Measurements from ENCODE around the gene SLC22A7.

Gene SLC22A7

GRCh38 chr6:43254846-43255245, 43.2 kb upstream of the SLC22A7 start:
- TF ChIP-seq L3MBTL2 (conservative IDR thresholded peaks at IDR 0.05) (no peak), SP1 (IDR thresholded peaks at IDR 0.05) (no peak), ZNF384 (IDR thresholded peaks at IDR 0.05) (no peak), FOXK2 (IDR thresholded peaks at IDR 0.05) (no peak), FOXM1 (IDR thresholded peaks at IDR 0.05; ENCODE audit: borderline replicate concordance) (no peak)
- ChIA-PET CTCF (interaction anchor here (1.7 kb wide), 1 partner anchor 9 kb away, joined by 4 read pairs; no protein-coding TSS in a partner anchor), POLR2A (interaction anchor here (0.8 kb wide), 1 partner anchor 8 kb away, joined by 3 read pairs; no protein-coding TSS in a partner anchor)
- DNase-seq (ENCODE audit: extremely low spot score): no peak

DNA sequence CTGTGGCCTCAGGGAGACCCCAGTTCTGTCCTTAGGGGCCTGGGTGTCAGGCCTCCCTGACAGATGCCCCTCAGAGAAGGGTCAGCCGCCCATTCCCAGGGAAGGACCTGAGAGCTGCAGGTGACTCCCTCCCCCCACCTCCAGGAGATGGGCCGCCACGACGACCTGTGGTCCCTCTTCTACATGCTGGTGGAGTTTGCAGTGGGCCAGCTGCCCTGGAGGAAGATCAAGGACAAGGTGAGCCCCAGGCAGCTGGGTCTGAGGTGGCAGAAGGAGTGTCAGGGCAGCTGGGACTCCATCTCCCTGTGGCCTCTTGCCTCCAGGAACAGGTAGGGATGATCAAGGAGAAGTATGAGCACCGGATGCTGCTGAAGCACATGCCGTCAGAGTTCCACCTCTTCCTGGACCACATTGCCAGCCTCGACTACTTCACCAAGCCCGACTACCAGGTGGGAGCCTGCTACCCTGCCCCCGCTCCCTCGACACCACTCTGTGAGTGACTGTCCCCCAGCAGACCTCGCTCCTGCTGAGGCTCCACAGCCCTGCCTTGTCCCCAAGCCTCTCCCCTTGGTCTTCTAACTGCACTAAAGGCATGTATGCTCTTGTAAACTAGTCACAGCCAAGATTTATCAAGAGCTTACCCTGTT, 42.5 kb upstream of the SLC22A7 start:
- no peak for DNase-seq (ENCODE audit: extremely low spot score)
- no peak for TF ChIP-seq BHLHE40 (IDR thresholded peaks at IDR 0.05; ENCODE audit: borderline replicate concordance)
- TF ChIP-seq SUZ12 (IDR thresholded peaks at IDR 0.05): no peak
- TF ChIP-seq LEF1 (IDR thresholded peaks at IDR 0.05; ENCODE audit: borderline replicate concordance): no peak
- TF ChIP-seq SP1 (IDR thresholded peaks at IDR 0.05): no peak
- TF ChIP-seq HDGF (IDR thresholded peaks at IDR 0.05; ENCODE audit: borderline replicate concordance): no peak
- TF ChIP-seq FOXK2 (IDR thresholded peaks at IDR 0.05): no peak
- ChIA-PET POLR2A (interaction anchor here (0.6 to 1.4 kb wide), 3 partner anchors 9 to 73 kb away, joined by 3 to 7 read pairs (median 3); no protein-coding TSS in a partner anchor), CTCF (no interaction called here)

- ChIA-PET CTCF (interaction anchor here (0.7 kb wide), 1 partner anchor 15 kb away, joined by 3 read pairs; no protein-coding TSS in a partner anchor), POLR2A (interaction anchor here (1.4 kb wide), 1 partner anchor 10 kb away, joined by 7 read pairs; no protein-coding TSS in a partner anchor)
- TF ChIP-seq ZNF384 (IDR thresholded peaks at IDR 0.05): no peak
- no peak for TF ChIP-seq SUZ12 (IDR thresholded peaks at IDR 0.05)
- no peak for TF ChIP-seq BHLHE40 (IDR thresholded peaks at IDR 0.05; ENCODE audit: borderline replicate concordance)
- no peak for DNase-seq (ENCODE audit: extremely low spot score)
Observed at GRCh38 chr6:43256670-43257366, 41.2 kb upstream of the SLC22A7 start.

DNA sequence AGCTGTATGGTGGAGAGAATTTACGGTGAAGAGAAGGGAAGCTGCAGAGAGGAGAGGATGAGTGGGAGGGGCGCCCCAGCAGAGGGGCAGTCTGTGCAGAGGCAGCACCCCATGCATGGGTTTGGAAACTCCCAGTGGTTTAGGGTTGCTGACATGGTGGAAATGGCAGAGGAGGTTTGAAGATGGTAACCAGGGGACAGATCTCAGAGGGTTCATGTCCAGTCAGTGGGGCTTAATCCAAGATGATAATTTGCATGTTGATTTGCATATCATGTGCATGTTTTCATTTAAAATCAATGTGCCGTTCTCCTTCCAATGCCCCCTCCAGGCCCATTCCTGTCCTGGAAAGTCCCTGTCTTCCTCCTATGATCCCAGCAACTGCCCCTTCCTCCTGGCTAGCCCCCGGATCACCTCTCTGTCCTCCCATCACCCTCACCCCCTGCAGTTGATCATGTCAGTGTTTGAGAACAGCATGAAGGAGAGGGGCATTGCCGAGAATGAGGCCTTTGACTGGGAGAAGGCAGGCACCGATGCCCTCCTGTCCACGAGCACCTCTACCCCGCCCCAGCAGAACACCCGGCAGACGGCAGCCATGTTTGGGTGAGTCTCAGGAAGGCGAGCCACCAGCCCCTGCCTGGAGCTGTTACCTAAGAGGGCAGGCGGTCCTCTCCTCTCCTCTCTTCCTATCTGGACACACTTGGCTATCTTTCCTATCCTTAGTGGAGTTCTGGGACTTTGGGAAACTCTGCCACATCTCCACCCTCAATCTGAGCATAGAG, 40.5 kb upstream of the SLC22A7 start:
- ChIA-PET POLR2A (interaction anchor here (1.0 kb wide), 1 partner anchor 112 kb away, joined by 3 read pairs; the partner anchor contains the start of gene ZNF318), CTCF (no interaction called here)
- TF ChIP-seq SUZ12 (IDR thresholded peaks at IDR 0.05): no peak
- no peak for TF ChIP-seq FOXM1 (IDR thresholded peaks at IDR 0.05; ENCODE audit: borderline replicate concordance)
- TF ChIP-seq SP1 (IDR thresholded peaks at IDR 0.05): no peak
- TF ChIP-seq ZNF384 (IDR thresholded peaks at IDR 0.05): no peak
- no peak for TF ChIP-seq ARNT (IDR thresholded peaks at IDR 0.05)
- no peak for TF ChIP-seq FOXA1 (IDR thresholded peaks at IDR 0.05)
- no peak for TF ChIP-seq LEF1 (IDR thresholded peaks at IDR 0.05; ENCODE audit: borderline replicate concordance)
- TF ChIP-seq, protein P1, sequence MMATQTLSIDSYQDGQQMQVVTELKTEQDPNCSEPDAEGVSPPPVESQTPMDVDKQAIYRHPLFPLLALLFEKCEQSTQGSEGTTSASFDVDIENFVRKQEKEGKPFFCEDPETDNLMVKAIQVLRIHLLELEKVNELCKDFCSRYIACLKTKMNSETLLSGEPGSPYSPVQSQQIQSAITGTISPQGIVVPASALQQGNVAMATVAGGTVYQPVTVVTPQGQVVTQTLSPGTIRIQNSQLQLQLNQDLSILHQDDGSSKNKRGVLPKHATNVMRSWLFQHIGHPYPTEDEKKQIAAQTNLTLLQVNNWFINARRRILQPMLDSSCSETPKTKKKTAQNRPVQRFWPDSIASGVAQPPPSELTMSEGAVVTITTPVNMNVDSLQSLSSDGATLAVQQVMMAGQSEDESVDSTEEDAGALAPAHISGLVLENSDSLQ (IDR thresholded peaks at IDR 0.05): no peak
- TF ChIP-seq NFRKB (IDR thresholded peaks at IDR 0.05): no peak
- no peak for TF ChIP-seq BHLHE40 (IDR thresholded peaks at IDR 0.05; ENCODE audit: borderline replicate concordance)
- TF ChIP-seq L3MBTL2 (conservative IDR thresholded peaks at IDR 0.05): no peak
- no peak for TF ChIP-seq FOXK2 (IDR thresholded peaks at IDR 0.05)
- no peak for TF ChIP-seq CTBP1 (IDR thresholded peaks at IDR 0.05; ENCODE audit: borderline replicate concordance)
- DNase-seq (ENCODE audit: extremely low spot score): no peak

DNA sequence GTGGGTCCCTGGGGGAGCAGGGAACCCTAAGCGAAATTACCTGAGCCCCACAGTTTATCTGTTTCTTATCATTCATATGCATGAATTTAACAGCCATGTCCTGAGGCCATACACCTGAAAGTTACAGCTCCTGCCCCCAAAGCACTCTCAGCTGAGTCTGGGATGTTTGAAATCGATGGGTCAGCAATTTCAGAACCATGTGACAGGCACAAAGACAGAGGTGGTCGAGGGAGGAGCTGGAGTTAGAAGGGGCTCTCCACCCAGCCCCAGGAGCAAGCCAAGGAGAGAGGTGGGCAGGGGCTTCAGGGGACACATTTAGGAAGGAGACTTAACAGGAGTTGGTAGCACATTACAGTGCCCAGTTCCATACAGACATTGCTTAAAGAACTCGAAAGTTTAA, 39.9 kb upstream of the SLC22A7 start:
- TF ChIP-seq CTBP1 (IDR thresholded peaks at IDR 0.05; ENCODE audit: borderline replicate concordance) (no peak), TARDBP (IDR thresholded peaks at IDR 0.05) (no peak), SUZ12 (IDR thresholded peaks at IDR 0.05) (no peak), ELF4 (IDR thresholded peaks at IDR 0.05) (no peak), NFRKB (IDR thresholded peaks at IDR 0.05) (no peak), HDGF (IDR thresholded peaks at IDR 0.05; ENCODE audit: borderline replicate concordance) (no peak), ARNT (IDR thresholded peaks at IDR 0.05) (no peak), BHLHE40 (IDR thresholded peaks at IDR 0.05; ENCODE audit: borderline replicate concordance) (no peak), FOXM1 (IDR thresholded peaks at IDR 0.05; ENCODE audit: borderline replicate concordance) (no peak), ZNF384 (IDR thresholded peaks at IDR 0.05) (no peak), LEF1 (IDR thresholded peaks at IDR 0.05; ENCODE audit: borderline replicate concordance) (no peak), FOXA1 (IDR thresholded peaks at IDR 0.05) (no peak), FOXK2 (IDR thresholded peaks at IDR 0.05) (no peak), SP1 (IDR thresholded peaks at IDR 0.05) (no peak), L3MBTL2 (conservative IDR thresholded peaks at IDR 0.05) (no peak)
- TF ChIP-seq, protein P1 (IDR thresholded peaks at IDR 0.05): no peak
- CTCF ChIA-PET: no interaction called here
- DNase-seq (ENCODE audit: extremely low spot score): no peak
- POLR2A ChIA-PET: interaction anchor here (1.0 kb wide), 2 partner anchors 11 to 111 kb away, joined by 3 read pairs; partner anchors contain the start of gene ZNF318
